Measurements from ENCODE around the gene THRB.
"Not testable (repeated sequence)": the region's sequence is repeated elsewhere in the genome, so short reads cannot be mapped to it uniquely, and the experiment has no call there.

Gene THRB

GRCh38 chr3:24119321-24119751 lies 375.3 kb downstream of the THRB start:
- no peak for DNase-seq

DNA sequence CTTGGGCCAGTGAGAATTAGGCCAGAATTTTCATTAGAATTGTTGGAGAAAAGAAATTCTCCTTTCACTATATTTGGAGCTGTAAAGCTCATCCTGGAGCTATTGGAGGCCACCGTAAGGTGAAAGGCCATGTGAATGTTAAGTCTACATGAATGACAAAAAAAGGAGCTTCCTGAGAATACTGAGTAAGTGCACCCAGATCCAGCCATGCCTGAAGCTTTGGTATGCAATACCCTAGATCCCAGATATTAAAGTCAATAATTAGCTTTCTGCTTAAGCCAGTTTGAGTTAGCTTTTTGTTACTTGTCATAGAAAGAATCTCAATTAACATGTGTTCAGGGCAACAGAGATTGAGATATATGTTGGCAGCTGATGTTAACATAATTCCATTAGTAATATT lies 377.1 kb downstream of the THRB start:
- no peak for DNase-seq

GRCh38 chr3:24111711-24112110 lies 382.9 kb downstream of the THRB start:
- DNase-seq = no peak

DNA sequence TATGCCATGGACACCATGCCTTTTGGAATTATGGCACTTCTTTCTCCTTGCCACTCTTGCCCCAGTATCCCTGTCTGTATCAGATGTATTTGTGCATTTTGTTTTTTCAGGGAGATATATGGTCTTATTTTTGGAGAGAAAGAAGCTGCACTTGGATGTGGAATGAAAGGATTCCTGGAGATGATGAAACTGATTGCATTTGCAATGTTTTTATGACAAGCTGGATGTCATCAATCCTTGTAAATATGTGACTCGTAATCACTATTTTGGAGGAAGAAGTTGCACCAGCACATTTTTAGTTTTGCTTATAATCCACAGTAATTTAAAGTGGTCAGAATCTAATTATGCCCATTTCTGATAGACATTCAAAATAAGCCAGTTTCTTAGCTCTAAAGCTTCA lies 384.6 kb downstream of the THRB start:
- no peak for DNase-seq

GRCh38 chr3:24101676-24102168 lies 392.9 kb downstream of the THRB start:
- DNase-seq = no peak

GRCh38 chr3:24100696-24101402 lies 393.8 kb downstream of the THRB start:
- no peak for DNase-seq

GRCh38 chr3:24096695-24097290 lies 397.9 kb downstream of the THRB start:
- no peak for DNase-seq

DNA sequence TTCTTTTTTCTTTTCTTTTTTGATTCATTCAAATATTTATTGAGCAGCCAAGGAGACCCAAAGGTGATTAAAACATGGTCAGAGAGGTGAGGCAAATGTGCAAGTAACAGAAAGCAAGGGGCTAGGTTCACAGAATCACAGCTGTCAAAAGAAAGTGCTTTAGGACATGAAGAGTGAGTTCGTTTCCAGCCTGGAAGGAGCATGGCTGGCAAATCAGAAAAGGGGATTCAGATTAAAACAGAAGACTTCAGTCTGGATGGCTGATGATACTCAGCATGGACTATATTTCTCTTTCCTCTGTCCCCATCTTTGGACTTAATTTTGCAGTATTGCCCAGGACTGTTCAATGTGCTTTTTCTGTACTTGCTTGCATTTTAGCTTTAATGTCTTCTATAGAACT lies 398.4 kb downstream of the THRB start:
- no peak for DNase-seq

DNA sequence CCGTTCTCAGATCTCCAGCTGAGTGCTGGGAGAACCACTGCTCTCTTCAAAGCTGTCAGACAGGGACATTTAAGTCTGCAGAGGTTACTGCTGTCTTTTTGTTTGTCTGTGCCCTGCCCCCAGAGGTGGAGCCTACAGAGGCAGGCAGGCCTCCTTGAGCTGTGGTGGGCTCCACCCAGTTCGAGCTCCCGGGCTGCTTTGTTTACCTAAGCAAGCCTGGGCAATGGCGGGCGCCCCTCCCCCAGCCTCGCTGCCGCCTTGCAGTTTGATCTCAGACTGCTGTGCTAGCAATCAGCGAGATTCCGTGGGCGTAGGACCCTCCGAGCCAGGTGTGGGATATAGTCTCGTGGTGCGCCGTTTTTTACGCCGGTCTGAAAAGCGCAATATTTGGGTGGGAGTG lies 399.8 kb downstream of the THRB start:
- DNase-seq = not testable (repeated sequence)

- no peak for DNase-seq
These were observed 405.9 kb downstream of the THRB start for GRCh38 chr3:24088782-24089181.

DNA sequence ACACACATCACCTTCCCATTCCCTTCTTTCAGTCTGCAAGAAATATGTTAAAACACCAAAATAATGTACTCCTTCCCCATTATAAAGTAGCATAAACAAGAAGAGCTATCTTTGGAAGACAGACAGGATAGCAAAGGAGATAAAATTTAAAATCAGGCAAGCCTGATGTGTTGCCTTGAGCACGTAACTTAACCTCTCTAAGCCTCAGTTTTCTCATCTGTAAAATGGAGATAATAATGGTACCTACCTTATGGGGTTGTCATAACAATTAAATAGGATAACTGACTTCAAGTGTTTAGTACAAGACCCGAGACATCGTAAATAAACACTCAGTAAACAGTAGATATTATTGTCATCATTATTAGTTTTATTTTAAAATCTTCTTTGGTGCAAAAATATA lies 407.2 kb downstream of the THRB start:
- DNase-seq = no peak

DNA sequence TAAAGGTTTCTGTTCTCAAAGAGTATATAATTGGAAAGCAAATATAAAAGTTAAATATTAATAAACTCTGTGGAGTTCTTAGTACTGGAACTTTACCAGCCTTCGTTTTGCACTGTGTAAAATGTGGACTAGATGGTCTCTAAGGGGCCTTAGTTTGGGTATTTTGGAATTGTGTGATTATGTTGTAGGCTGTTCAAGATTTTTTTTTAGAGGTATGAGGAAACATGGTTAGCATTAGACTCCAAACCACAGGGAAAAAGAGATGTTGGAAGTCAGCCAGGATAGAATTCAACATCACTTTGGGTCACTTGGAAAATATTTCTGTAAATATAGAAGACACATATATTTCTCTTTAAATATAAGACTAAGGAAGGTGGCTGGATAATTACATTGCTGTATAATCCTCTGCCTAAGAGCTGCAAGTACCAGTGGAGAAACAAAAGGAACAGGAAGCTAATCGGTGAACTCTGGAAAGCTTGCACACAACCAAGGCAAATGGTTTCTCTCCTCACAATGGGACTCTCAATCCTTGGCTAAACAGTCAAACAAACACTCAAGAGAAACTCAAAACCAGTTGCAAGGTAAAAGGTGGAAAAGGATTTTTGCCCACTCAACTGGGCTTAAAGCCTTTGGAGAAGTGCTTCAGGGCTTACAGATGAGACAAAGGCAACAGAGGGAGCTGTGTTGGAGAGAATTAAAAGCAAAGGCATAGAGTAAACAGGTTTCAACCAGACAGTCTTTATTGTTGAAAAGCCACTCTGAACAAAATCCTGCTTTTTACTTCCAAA lies 407.8 kb downstream of the THRB start:
- no peak for DNase-seq

DNA sequence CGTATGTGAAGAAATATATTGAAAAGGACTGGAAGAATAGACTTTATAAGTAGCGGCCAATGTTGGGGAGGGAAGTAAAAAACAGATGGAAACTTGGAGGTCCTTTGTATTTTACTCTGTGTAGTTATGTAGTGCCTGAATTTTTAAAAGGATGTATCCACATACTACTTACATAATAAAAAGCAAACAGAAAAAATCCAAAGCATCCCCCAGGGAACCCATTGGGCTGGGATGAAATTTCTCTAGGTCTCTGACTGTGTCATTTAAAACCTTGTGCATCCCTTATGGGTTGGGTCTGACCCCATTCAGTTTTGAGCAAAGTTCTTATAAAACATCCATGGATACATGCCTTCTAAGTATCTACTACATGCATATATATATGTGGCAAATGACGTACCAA lies 408.4 kb downstream of the THRB start:
- DNase-seq = no peak

- no peak for DNase-seq
These were observed 422.5 kb downstream of the THRB start for GRCh38 chr3:24072193-24072592.

DNA sequence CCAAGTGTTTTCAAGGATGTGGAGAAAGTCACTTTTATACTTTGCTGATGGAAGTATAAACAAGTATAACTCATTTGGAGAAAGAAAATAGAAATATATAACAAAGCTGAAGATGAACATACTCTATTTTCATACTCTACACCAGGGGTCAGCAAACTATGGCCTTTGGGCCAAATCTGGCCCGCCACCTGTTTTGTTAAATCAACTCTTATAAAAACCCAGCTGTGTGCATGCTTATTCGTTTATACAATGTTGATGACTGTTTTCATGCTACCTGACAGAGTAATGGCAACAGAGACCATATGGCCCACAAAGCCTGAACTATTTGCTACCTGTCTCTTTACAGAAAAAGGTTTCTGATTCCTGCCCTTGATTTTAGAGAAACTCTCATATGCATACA lies 425.6 kb downstream of the THRB start:
- no peak for DNase-seq

DNA sequence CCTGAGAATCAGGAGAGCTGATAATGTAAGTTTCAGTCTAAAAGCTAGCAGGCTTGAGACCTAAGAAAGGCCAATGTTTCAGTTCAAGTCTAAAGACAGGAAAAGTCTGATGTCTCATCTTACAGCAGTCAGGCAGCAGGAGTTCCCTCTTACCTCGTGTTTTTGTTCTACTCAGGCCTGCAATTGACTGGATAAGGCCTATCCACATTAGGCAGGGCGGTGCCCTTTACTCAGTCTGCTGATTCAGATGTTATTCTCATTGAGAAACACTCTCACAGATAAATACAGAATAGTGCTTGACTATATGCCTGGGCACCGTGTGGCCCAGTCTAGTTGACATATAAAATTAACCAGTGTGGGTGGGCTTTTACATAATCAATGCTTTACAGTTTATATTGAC lies 427.2 kb downstream of the THRB start:
- no peak for DNase-seq

All from nucleus accumbens (tissue), 56 donors.